Gastrocnemius medialis (tissue), 4 donors: ENCODE measurements around the gene SAP30. TPM values are rescaled to one million over a fixed set of nuclear protein-coding genes. Genes with fewer than 3 reads are reported as not detected.

Source experiments
- ATAC-seq, 2 donors: fragments of 150-250 bp; one replicate each; pipeline ENCODE4 v1.9.1; 2016
- DNase-seq, 2 donors: peaks; one replicate each; pipeline ENCODE4 v3.0.0-alpha.2; 2019
- H3K27ac ChIP-seq, 4 donors: fragments of 200-600 bp; sonication (generic); 1 replicate in 1 of 4; 2 replicates in 3 of 4; pipeline ENCODE4 v1.5.1; 2016 to 2018; ENCODE audit warnings: mild to moderate bottlenecking in 2 of 4, moderate library complexity in 1 of 4
- H3K27me3 ChIP-seq, 3 donors: fragments of 200-600 bp; sonication (generic) in 2 of 3; 1 replicate in 1 of 3; 2 replicates in 2 of 3; pipeline versions ENCODE4 v1.5.1 to v1.6.0; 2016 to 2019; ENCODE audit warnings: mild to moderate bottlenecking in 1 of 3, moderate library complexity in 1 of 3
- H3K36me3 ChIP-seq, 2 donors: fragments of 200-600 bp; sonication (generic) in 1 of 2; one replicate each; pipeline ENCODE4 v1.5.1; 2017 to 2018
- H3K4me1 ChIP-seq, 2 donors: fragments of 200-600 bp; sonication (generic) in 1 of 2; one replicate each; pipeline ENCODE4 v1.5.1; 2016 to 2017; ENCODE audit warnings: mild to moderate bottlenecking in 2 of 2
- H3K4me3 ChIP-seq, 4 donors: fragments of 200-600 bp; sonication (generic) in 3 of 4; 1 replicate in 1 of 4; 2 replicates in 3 of 4; pipeline ENCODE4 v1.5.1; 2016 to 2019; ENCODE audit warnings: mild to moderate bottlenecking in 2 of 4
- H3K9me3 ChIP-seq, 3 donors: fragments of 200-600 bp; sonication (generic) in 2 of 3; 1 replicate in 1 of 3; 2 replicates in 2 of 3; pipeline ENCODE4 v1.5.1; 2016 to 2019
- POLR2A ChIP-seq, 2 donors: fragments of 450-650 bp; IDR thresholded peaks; one replicate each; pipeline ENCODE4 v1.6.1; 2017; ENCODE audit warnings: antibody characterized with exemption in 2 of 2, mild to moderate bottlenecking in 2 of 2, moderate library complexity in 2 of 2
- in situ Hi-C, 4 donors: fragments of 200-750 bp; cut with MboI; loops; one replicate each; pipeline versions ENCODE4 v1.15.0 to v1.8.0; 2017; ENCODE audit warnings: low sequenced_read_pairs in 4 of 4
- intact Hi-C: fragments of 100-400 bp; cut with DNase I; formaldehyde crosslinking; loops from one replicate; pipeline ENCODE4 v1.15.1; 2023; ENCODE audit warnings: low total_unique reads
- total RNA-seq, 4 donors: library from RNA; depleted of rRNA; stranded (reverse); fragments of >200 nt; gene quantifications; one replicate each; pipeline versions ENCODE4 v1.1.0 to v1.2.3, GENCODE V29; 2016
- TF ChIP-seq, protein P1 (sequence below), 5 experiments: fragments of 450-650 bp in 3 of 5; fragments of 200-600 bp in 2 of 5; sonication (generic) in 2 of 5; IDR thresholded peaks in 4 of 5; conservative IDR thresholded peaks in 1 of 5; 1 replicate in 4 of 5; 2 replicates in 1 of 5; pipeline ENCODE4 v1.5.1; 2016 to 2019; ENCODE audit warnings: antibody characterized with exemption in 5 of 5, mild to moderate bottlenecking in 3 of 5, moderate library complexity in 3 of 5

SAP30 gene
- total RNA-seq, 4 donors from 2014 or later = 13.3 to 24.8 (median 18.2) TPM

GRCh38 chr4:173424899-173425805, 54.4 kb downstream of the SAP30 start:
- in situ Hi-C loops = loop anchor here in 3 of 4 donors (5.0 to 25.0 kb wide), 2 partner anchors 67 to 413 kb away; no protein-coding TSS in a partner anchor
- intact Hi-C loops = no loop called here
- DNase-seq (no peak), ATAC-seq (no peak)
- Histone ChIP-seq H3K27ac (no peak overlapping the region), H3K4me3 (no peak overlapping the region), H3K4me1 (no peaks in the 10 kb centered on the region), H3K27me3 (no peaks in the 10 kb centered on the region), H3K36me3 (no peaks in the 10 kb centered on the region), H3K9me3 (no peaks in the 10 kb centered on the region)
- TF ChIP-seq, protein P1, sequence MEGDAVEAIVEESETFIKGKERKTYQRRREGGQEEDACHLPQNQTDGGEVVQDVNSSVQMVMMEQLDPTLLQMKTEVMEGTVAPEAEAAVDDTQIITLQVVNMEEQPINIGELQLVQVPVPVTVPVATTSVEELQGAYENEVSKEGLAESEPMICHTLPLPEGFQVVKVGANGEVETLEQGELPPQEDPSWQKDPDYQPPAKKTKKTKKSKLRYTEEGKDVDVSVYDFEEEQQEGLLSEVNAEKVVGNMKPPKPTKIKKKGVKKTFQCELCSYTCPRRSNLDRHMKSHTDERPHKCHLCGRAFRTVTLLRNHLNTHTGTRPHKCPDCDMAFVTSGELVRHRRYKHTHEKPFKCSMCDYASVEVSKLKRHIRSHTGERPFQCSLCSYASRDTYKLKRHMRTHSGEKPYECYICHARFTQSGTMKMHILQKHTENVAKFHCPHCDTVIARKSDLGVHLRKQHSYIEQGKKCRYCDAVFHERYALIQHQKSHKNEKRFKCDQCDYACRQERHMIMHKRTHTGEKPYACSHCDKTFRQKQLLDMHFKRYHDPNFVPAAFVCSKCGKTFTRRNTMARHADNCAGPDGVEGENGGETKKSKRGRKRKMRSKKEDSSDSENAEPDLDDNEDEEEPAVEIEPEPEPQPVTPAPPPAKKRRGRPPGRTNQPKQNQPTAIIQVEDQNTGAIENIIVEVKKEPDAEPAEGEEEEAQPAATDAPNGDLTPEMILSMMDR (IDR thresholded peaks at IDR 0.05 in 4 of 5, conservative IDR thresholded peaks at IDR 0.05 in 1 of 5) = no peak
- TF ChIP-seq POLR2A (IDR thresholded peaks at IDR 0.05) = no peak

DNA sequence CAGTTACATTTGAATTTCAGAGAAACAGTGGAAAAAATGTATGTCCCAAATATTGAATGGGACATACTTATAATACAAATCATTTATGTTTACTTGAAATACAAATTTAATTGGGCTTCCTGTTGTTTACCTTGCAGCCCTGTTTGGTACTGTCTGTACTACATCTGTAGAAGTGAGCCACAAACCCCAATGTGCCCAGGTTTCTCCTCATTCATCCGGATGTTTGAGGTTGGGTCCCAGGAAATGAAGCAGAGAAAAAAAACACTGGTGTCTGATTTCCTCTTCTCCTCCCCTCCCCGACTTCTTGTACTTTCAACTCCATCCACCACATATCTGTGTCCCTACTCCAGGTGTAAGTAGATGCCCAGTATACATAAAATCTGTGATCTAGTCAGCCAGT, 55.3 kb downstream of the SAP30 start:
- Histone ChIP-seq H3K27ac (no peak overlapping the region), H3K4me3 (no peak overlapping the region), H3K36me3 (no peaks in the 10 kb centered on the region), H3K9me3 (no peaks in the 10 kb centered on the region), H3K27me3 (no peaks in the 10 kb centered on the region), H3K4me1 (no peaks in the 10 kb centered on the region)
- ATAC-seq (no peak), DNase-seq (no peak)
- intact Hi-C loops = no loop called here
- TF ChIP-seq POLR2A (IDR thresholded peaks at IDR 0.05) = no peak
- TF ChIP-seq, protein P1 (IDR thresholded peaks at IDR 0.05 in 4 of 5, conservative IDR thresholded peaks at IDR 0.05 in 1 of 5) = no peak
- in situ Hi-C loops = no loop called here

Other genes starting within 250 kb of the SAP30 start
- gene GALNT7, start 202.1 kb upstream of the SAP30 start, total RNA-seq = 1 to 10 TPM in 2 of 4 donors, under 1 TPM in 2; 0.91 to 2.8 (median 1.1) TPM
- 10 to 100 TPM in 3 of 4 donors, 1 to 10 TPM in 1; 4.1 to 61.6 (median 21.2) TPM for gene HMGB2, start 36.6 kb upstream of the SAP30 start, total RNA-seq
- gene SCRG1, start 28.2 kb downstream of the SAP30 start, total RNA-seq = not detected
- 1 to 10 TPM in 1 of 4 donors, under 1 TPM in 3; 0.66 to 2.4 (median 0.89) TPM for gene HAND2, start 159.3 kb downstream of the SAP30 start, total RNA-seq